Astrocyte (in vitro differentiated cells and primary cell): ENCODE data around the gene LYL1. TPM values are rescaled to one million over a fixed set of nuclear protein-coding genes. Genes with fewer than 3 reads are reported as not detected.

Source experiments
- DNase-seq: peaks from one replicate; pipeline ENCODE4 v3.0.0-alpha.2; 2010; ENCODE audit warnings: low read depth
- FAIRE-seq: peaks from 2 replicates; lab custom pipeline; 2011; peaks lifted over from hg19 to GRCh38; lab: Jason Lieb, UNC
- H2AFZ ChIP-seq: 2 replicates; pipeline ENCODE4 v1.6.0; 2012; ENCODE audit warnings: low read depth, low read length, inconsistent platforms
- H3K27ac ChIP-seq: 2 replicates; pipeline ENCODE4 v1.5.1; 2011; ENCODE audit warnings: low read depth, low read length, inconsistent platforms
- H3K27me3 ChIP-seq: 2 replicates; pipeline ENCODE4 v1.6.0; 2011; ENCODE audit warnings: low read length, inconsistent platforms; ENCODE audit not compliant: insufficient read depth
- H3K36me3 ChIP-seq: 2 replicates; pipeline ENCODE4 v1.5.1; 2011; ENCODE audit warnings: low read length, inconsistent platforms; ENCODE audit not compliant: insufficient read depth
- H3K4me1 ChIP-seq: 2 replicates; pipeline ENCODE4 v1.5.1; 2011; ENCODE audit warnings: low read length, inconsistent platforms; ENCODE audit not compliant: insufficient read depth
- H3K4me2 ChIP-seq: 2 replicates; pipeline ENCODE4 v1.6.0; 2012; ENCODE audit warnings: low read length, inconsistent platforms
- H3K4me3 ChIP-seq: 2 replicates; pipeline ENCODE4 v1.5.1; 2011; ENCODE audit warnings: low read depth, mild to moderate bottlenecking, low read length, inconsistent platforms; ENCODE audit not compliant: insufficient read depth
- H3K79me2 ChIP-seq: 2 replicates; pipeline ENCODE4 v1.6.0; 2012; ENCODE audit warnings: mild to moderate bottlenecking, low read length, inconsistent platforms; ENCODE audit not compliant: insufficient read depth
- H3K9ac ChIP-seq: 2 replicates; pipeline ENCODE4 v1.6.0; 2012; ENCODE audit warnings: mild to moderate bottlenecking, low read length, inconsistent platforms
- H3K9me3 ChIP-seq: 2 replicates; pipeline ENCODE4 v1.5.1; 2012; ENCODE audit warnings: low read depth, mild to moderate bottlenecking, low read length, inconsistent platforms; ENCODE audit not compliant: insufficient read depth
- H4K20me1 ChIP-seq: 2 replicates; pipeline ENCODE4 v1.6.0; 2012; ENCODE audit warnings: low read length, inconsistent platforms; ENCODE audit not compliant: insufficient read depth
- H3K27ac Mint-ChIP-seq: one replicate; pipeline ENCODE4 v1.8.0; 2021; ENCODE audit warnings: mild to moderate bottlenecking, mixed read lengths; ENCODE audit not compliant: unreplicated experiment
- H3K27me3 Mint-ChIP-seq: one replicate; pipeline ENCODE4 v1.8.0; 2021; ENCODE audit warnings: low read depth, mixed read lengths; ENCODE audit not compliant: unreplicated experiment
- H3K36me3 Mint-ChIP-seq: one replicate; pipeline ENCODE4 v1.8.0; 2021; ENCODE audit warnings: low read depth, mixed read lengths; ENCODE audit not compliant: unreplicated experiment
- H3K4me1 Mint-ChIP-seq: one replicate; pipeline ENCODE4 v1.8.0; 2021; ENCODE audit warnings: low read depth, mixed read lengths; ENCODE audit not compliant: unreplicated experiment
- H3K4me3 Mint-ChIP-seq: one replicate; pipeline ENCODE4 v1.8.0; 2021; ENCODE audit warnings: mild to moderate bottlenecking, moderate library complexity, mixed read lengths; ENCODE audit not compliant: unreplicated experiment
- H3K9me3 Mint-ChIP-seq: one replicate; pipeline ENCODE4 v1.8.0; 2021; ENCODE audit warnings: mild to moderate bottlenecking, mixed read lengths; ENCODE audit not compliant: unreplicated experiment
- CTCF ChIP-seq: IDR thresholded peaks from 2 replicates; pipeline ENCODE4 v1.5.1; 2011; ENCODE audit warnings: low read depth, mild to moderate bottlenecking, inconsistent platforms, low read length, moderate library complexity; ENCODE audit not compliant: insufficient read depth
- EZH2 ChIP-seq: IDR thresholded peaks from 2 replicates; pipeline ENCODE4 v1.6.1; 2012; ENCODE audit warnings: mild to moderate bottlenecking, low read length, inconsistent platforms; ENCODE audit not compliant: insufficient read depth
- total RNA-seq: library from RNA; stranded (reverse); gene quantifications from 2 replicates; pipeline ENCODE4 v1.2.1, GENCODE V29; 2021

Gene LYL1
- total RNA-seq, 1 donor from 2014 or later: 0.27 TPM

DNA sequence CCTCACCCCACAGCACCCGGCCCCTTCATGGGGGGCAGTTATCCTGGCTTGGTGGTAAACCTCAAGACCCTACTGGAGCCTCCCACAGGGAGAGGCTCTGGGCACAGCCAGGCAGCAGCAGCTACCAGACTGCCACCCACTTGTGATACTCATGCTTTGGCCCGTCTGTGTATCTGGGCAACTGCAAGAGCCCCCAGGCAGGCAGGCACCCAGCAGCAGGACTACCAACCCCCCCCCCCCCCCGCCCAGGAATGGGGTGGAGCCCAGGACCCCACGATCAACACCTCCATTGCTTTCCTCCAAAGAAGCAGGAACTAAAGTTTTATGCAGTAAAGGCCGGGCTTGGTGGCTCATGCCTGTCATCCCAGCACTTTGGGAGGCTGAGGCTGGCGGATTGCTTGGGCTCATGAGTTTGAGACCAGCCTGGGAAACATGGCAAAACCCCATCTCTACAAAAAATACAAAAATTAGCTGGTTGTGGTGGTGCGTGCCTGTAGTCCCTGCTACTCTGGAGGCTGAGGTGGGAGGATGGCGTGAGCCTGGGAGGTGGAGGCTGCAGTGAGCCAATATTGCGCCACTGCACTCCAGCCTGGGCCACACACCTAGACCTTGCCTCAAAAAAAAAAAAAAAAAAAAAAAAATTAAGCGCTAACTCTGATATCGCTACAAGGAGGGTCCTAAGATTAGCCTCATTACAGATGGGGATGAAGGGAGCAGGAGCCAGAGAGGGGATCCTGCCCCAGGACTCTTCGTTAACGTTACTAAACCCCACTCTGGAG, 1.1 kb upstream of the LYL1 start:
- no peak overlapping the region for H3K4me2 ChIP-seq
- H3K27me3 Mint-ChIP-seq: peaks cover 17% of the 10 kb centered on the region
- FAIRE-seq (no peak), DNase-seq (no peak)
- H3K9me3 Mint-ChIP-seq: peaks cover 10% of the 10 kb centered on the region
- no peak overlapping the region for H3K27ac ChIP-seq
- H4K20me1 ChIP-seq: peaks cover 6% of the 10 kb centered on the region
- H2AFZ ChIP-seq: no peak overlapping the region
- H3K4me3 ChIP-seq: no peak overlapping the region
- no peaks in the 10 kb centered on the region for H3K9me3 ChIP-seq
- H3K27ac Mint-ChIP-seq: no peak overlapping the region
- no peak overlapping the region for H3K9ac ChIP-seq
- TF ChIP-seq EZH2 (no peak), CTCF (no peak)
- peaks cover 10% of the 10 kb centered on the region for H3K36me3 Mint-ChIP-seq
- H3K4me1 ChIP-seq: peaks cover 5% of the 10 kb centered on the region
- H3K4me1 Mint-ChIP-seq: peaks cover 3% of the 10 kb centered on the region
- H3K4me3 Mint-ChIP-seq: no peak overlapping the region
- H3K27me3 ChIP-seq: no peaks in the 10 kb centered on the region
- peaks cover 3% of the 10 kb centered on the region for H3K36me3 ChIP-seq
- no peaks in the 10 kb centered on the region for H3K79me2 ChIP-seq

DNA sequence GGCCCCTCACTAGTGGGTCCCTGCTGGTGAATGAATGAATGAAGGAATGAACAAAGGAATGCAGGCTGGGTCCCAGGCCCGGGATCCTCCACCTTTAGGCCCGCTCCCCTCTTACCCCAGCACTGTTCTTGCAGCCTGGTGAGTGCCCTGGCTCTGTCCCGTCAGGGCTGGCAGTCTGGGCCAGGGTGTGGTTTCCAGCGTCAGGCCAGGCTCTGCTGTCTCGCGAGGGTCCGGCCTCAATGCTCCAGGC, 317 bp downstream of the LYL1 start:
- Histone ChIP-seq H4K20me1 (peaks cover 6% of the 10 kb centered on the region), H3K27me3 (no peaks in the 10 kb centered on the region), H3K9me3 (no peaks in the 10 kb centered on the region), H3K4me3 (no peak overlapping the region), H3K4me2 (peak overlapping the region; percentile 72), H2AFZ (peak overlapping the region; percentile 47), H3K79me2 (no peaks in the 10 kb centered on the region), H3K27ac (no peak overlapping the region), H3K9ac (peak overlapping the region; percentile 35), H3K36me3 (no peaks in the 10 kb centered on the region), H3K4me1 (peaks cover 5% of the 10 kb centered on the region)
- peaks cover 20% of the 10 kb centered on the region for H3K27me3 Mint-ChIP-seq
- H3K4me3 Mint-ChIP-seq: no peak overlapping the region
- no peak overlapping the region for H3K27ac Mint-ChIP-seq
- peaks cover 8% of the 10 kb centered on the region for H3K36me3 Mint-ChIP-seq
- FAIRE-seq (no peak), DNase-seq (no peak)
- peaks cover 3% of the 10 kb centered on the region for H3K4me1 Mint-ChIP-seq
- no peak for TF ChIP-seq CTCF
- no peak for TF ChIP-seq EZH2
- H3K9me3 Mint-ChIP-seq: peaks cover 10% of the 10 kb centered on the region
